ENCODE results near the gene CCDC157. TPM values are rescaled to one million over a fixed set of nuclear protein-coding genes. Genes with fewer than 3 reads are reported as not detected.

CCDC157 gene
- total and polyA plus RNA-seq, 9 of the 15 experiments (the other 6 are each of a cell fraction or from before 2014, with no cell fraction given) = 0.04 to 1.3 (median 0.68) TPM

GRCh38 chr22:30425616-30426387 is 69.0 kb downstream of the CCDC157 start, which contains the start of gene MTFP1 (continued):
- TF ChIP-seq CGGBP1 (CRISPR knock-in tag; IDR thresholded peaks at IDR 0.05) = no peak
- peak in 2 of 3 experiments; percentile 42 to 57 for TF ChIP-seq YY1 (IDR thresholded peaks at IDR 0.05; ENCODE audit: borderline replicate concordance in 1 of 3, control insufficient read depth in 1 of 3, extremely low read depth in 1 of 3, insufficient read depth in 3 of 3, insufficient read length in 1 of 3, insufficient replicate concordance in 2 of 3, low read depth in 1 of 3, low read length in 2 of 3)
- TF ChIP-seq ZHX1 (conservative IDR thresholded peaks at IDR 0.05; ENCODE audit: low read length) = no peak
- TF ChIP-seq HNRNPH1 (optimal IDR thresholded peaks at IDR 0.05; ENCODE audit: low read depth, low read length) = no peak
- peak; percentile 77 for TF ChIP-seq MGA (IDR thresholded peaks at IDR 0.05)
- TF ChIP-seq CHD4 (IDR thresholded peaks at IDR 0.05; ENCODE audit: insufficient read depth, insufficient replicate concordance, low read depth, low read length, poor library complexity, severe bottlenecking) = no peak
- TF ChIP-seq HDAC1 (IDR thresholded peaks at IDR 0.05) = peak in 1 of 2 experiments; percentile 34; a peak in 1 of 4 replicates
- no peak for TF ChIP-seq ETS1 (conservative IDR thresholded peaks at IDR 0.05; ENCODE audit: control insufficient read depth, low read depth, low read length)
